Activated T-helper 1 cell treated with anti-CD3 and anti-CD28 coated beads, Interleukin-2, amount 50 U/mL, for 16 hours (primary cell): ENCODE data around the gene RPAP3.

Experiments used
- DNase-seq, 2 donors: peaks; one replicate each; pipeline ENCODE4 v3.0.0-alpha.2; 2020; ENCODE audit warnings: low read depth in 1 of 2, low spot score in 1 of 2

Gene RPAP3

DNA sequence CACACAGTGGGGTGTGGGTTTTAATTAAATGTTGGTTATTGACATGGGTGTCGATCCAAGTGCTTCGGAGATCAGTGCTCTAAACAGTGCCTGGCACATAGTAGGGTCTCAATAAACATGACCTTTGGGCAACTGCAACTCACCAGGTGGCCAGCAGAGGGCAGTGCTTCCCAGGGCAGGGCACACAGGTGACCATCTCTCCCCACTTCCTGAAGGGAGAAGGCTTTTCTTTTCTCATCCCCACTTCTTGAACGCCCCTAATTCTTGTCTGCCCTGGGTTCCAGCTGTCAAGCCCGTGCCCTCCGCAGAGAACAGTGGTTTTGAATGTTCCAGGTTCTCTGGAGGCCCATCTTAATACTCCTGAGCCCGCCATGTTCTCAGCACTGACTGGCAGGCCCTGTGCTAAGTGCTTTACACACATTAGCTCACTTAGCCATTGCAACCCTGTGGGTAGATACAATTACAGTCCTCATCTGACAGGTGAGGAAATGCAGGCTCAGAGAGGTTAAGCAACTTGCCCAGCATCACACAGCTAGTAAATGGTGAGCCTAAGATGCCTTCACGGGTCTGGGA lies 36.5 kb upstream of the RPAP3 start:
- peak; percentile 58 to 61 for DNase-seq

DNA sequence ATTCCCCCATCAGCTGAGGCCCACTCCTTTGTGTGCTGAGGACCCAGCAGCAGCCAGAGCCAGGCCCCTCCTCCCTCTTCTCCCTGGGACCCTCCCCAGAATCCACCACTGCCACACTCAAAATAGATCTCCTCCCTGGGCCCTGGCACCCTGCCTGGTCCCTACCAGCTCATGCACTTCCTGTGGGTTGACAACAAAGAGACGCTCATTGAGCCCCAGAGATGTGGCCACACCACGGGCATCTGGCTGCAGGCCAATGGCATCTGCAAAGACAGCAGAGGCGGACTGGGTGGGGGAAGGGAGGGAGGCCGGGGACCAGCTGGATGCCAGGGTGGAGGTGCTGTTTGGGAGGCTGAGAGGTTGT lies 35.5 kb upstream of the RPAP3 start:
- peak; percentile 43 to 65 for DNase-seq

DNA sequence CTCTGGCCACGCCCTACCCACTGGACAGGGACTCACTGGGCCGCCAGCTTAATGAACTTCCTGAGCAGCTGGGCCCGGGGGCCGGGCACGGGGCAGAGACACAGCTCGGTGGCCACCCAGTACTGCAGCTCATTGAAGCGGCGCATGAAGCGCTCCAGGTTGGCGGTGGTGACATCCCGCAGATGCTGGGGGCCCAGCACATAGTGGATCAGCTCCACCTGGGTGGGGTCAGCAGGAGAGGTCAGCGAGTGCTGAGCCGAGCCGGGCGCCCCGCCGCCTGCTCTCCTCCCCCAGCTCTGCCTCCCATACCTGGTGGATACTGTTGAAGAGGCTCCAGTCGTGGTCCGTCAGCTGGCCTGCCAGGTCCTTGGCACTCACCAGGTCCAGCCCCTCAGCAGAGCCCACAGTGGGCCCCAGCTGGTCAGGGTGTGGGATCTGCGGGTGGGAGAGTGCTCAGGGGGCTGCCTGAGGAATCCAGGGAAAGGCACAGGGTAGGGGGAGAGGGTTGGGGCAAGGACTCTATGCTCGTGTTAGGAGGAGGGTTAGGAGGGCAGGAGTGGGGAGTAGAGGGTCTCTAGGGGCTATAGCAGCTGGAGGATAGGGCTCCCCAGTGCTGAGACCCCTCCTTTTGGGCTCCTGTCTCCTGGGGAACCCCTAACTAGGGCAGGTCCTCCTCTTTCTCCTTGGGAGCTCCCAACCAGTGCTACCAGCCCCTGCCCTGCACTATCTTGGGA lies 34.9 kb upstream of the RPAP3 start:
- no peak for DNase-seq

DNA sequence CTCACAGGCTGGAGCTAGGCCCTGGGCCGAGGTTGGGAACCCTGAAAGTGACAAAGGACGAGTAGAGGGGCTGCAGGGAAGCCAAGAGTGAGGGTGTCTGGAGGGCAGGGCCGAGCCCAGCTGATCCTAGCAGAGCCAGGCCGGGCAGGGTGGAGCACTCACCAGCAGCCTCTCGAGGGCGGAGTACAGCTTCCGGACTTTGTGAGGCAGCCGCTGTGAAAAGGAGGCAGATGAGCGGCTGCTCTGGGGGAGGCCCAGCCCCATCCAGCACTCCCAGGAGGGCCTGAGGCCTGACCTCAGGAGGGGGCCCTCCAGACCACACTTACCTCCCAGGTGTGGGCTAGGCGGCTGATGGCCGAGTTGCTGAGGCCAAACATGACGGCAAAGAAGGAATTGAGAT lies 34.1 kb upstream of the RPAP3 start:
- no peak for DNase-seq

DNA sequence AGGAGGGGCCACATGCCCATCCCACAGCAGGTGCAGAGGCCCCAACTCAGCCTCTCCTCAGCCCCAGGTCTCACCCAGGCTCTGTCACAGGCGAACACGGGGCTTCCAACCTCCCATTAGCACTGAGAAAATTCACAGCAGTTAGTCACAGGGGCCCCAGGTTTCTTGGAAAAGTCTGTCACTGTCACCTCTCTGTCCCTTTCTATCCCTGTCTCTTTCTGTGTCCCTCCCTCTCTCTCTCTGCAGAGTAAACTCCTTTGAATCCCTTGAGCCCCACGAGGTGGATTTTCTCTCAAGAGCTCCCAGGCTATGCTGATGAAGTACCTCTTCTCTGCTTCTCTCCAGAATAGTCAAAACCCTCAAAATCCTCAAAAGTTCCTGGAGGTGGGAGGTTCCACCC lies 33.5 kb upstream of the RPAP3 start:
- DNase-seq = no peak

DNA sequence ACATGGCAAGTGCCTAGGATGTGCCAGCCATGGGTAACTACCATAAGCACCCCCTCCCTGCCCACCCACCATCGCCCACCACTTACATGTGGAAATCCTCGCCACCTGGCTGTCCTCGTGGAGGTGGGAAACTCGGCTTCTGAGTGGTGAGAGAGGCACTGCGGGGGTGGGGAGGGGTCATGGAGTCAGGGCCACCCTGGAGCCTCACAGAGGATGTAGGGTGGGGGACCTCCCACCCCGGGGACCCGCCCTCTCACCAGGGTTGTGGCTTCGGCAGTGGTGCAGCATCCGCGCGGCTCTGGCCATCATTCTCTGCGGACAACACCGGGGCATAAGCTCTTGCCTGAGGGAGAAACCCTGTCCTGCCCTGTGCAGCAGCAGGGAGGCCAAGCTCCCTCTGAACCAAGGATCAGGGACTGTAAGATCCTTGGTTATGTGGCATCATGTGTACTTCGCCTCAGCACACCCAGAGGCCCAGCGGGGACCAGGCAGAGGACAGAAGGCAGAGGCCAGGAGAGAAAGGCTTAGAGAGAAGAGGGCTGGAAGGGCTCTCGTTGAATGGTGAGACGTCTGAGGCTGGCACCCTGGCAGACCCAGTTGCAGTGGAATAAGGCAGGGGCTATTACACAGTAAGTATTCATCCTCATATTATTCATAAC lies 32.2 kb upstream of the RPAP3 start:
- DNase-seq = no peak

DNA sequence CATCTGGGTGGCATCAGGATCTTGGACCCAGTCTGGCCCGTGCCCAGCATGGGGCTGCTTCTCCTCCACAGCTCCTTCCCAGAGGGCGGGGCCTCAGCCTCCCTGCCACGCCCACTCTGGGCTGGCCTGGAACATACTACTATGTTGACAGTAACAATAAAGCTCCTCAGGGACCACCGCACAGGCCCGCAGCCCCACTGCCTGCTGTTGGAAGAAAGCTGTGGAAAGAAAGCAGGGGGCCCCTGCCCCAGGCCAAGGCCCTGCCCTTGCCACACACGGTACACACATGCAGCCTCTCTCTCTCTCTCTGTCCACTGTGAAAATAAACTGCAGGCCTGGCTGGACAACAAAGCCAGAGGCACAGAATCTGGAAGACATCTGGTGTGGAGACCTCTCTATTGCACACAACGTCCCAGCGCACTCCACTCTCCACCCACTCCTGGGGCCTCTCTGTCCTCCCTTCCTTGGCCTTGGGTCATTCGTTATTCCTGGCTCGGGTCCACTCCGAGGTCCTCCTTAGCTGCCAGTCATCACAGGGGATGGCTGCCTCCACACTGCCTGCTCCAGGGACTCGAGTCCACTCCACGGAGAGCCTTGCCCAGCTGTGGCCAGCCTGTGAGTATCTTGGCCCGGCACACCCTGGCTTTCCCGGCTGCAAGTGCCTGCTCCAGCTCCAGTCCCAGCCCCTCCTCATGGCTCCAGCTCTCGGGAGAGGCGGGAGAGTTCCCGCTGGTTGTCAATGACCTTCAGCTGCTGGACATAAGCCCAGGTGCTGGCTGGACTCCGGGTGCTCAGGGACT lies 31.2 kb upstream of the RPAP3 start:
- DNase-seq = no peak

DNA sequence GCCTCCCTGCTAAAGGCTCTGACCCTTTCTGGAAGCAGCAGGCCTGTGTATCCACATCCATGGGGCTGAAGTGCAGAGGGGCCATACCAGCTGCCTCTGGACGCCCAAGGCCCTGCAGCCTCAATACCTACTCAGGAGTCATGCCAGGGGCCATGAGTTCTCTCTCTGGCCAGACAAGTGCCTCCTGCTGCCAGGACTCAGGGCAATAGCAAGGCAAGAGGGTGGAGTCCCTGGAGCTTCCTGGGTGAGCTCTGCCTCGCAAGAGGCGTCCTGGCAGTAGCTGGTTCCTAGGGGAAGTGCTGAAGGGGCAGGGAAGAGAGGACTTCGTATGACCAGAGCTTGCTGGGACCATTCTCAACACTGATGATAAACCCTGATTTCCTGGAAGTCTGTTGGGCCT lies 30.4 kb upstream of the RPAP3 start:
- DNase-seq = no peak

DNA sequence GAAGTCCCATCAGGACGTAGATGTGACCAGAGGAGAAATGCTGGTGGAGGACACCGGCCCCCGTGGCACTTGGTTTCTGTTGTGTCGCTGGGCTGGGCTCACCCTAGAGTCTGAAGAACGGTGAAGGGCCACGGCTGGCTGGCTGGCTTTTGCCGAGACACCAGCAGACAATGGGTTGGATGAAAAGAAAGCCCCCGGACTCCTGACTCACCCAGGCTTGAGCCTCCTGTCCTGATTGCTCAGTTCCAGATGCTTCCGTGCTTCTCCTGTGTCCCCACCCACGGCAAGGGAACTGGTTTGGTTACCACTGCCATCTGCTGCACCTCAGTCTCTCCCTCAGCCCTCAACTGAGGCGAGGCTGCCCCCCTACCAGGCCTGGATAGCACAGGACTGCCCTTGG lies 29.8 kb upstream of the RPAP3 start:
- DNase-seq = no peak

DNA sequence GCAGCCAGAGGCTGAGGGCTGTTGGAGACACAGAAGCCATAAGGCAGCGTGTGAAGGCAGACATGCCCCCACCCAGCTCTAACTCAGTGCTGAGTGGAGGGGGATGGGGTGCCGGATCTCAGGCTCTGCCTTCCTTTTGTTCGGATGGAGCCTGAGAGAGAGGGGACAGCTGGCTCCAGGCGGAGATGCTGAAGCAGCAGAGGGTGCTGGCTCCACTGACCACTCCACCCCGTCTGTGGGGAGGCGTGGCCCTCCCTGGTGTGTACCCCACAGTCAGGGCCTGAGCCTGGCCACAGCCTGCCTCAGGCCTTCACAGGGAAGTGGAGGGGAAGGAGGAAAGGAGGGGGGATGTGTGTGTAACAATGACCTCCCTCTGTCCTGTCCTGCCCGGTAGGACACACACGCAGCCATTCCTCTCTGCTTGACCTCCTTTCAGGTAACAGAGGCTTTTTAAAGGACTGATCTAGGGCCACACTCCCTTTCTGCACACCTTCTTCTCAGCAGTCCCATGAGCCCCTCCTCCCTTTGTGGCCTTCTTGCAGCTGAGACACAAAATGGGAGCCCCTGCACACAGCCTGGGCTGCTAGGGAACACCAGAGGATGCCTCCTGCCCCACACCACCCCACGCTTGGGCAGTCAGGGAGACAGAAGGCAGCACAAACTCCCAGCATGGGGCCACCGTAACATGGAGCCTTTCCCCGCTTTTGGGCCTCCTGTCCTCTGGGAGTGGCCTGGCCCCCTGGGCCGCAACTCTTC lies 29.1 kb upstream of the RPAP3 start:
- no peak for DNase-seq

DNA sequence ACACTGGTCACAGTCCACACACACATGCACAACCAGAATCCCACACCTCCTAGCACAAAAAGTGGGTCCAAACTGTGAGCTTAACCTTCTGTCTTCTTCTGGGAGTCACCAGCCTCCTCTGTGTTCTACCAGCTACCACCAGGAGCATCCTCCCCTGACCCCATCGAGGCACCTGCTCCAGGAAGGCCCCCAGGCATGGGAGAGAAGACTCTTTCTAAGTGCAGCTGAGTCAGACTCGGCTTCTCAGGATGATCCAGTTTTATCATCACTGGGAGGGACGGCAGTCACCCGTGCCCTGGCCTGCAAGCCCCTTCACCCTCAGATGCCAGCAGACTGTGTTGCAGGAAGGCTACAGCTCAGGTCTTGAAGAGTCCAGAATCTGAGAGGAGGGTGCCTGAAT lies 27.3 kb upstream of the RPAP3 start:
- no peak for DNase-seq

DNA sequence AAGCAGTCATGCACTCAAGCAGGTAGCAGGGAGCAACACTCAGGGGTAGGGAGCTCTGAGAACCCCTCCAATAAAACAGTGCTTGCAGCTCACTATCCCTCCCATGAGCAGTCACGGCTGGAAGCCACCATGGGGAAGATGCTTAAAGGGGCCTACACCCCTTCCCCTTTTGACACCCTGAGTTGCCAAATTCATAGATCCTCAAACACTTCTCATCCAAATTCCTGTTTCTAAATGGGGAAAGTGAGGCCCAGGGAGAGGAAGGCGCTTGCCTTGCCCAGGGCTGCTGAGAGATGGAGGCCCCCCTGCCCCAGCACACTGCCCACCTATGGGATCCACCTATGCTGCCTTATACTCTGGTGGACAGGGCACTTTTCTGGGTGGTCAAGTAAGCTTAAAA lies 26.7 kb upstream of the RPAP3 start:
- DNase-seq = no peak

DNA sequence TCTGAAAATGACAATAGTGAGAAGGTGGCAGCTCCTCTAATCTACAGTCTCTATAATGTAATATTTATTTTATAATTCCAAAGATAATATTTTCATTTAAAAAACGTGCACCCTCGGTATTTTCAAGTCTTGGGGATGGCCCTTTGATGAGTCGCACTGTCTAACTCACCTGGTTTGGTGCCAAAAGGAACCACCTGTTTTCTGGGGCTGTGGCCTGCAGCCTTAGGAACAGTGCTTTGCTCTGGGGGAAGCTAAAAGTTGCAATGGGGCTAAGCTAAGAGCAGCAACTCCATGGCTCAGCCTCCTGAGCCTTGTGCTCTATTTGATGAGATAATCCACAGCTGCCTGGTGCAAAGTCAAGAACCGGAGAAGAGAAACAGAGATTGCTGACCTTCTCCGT lies 25.9 kb upstream of the RPAP3 start:
- no peak for DNase-seq

DNA sequence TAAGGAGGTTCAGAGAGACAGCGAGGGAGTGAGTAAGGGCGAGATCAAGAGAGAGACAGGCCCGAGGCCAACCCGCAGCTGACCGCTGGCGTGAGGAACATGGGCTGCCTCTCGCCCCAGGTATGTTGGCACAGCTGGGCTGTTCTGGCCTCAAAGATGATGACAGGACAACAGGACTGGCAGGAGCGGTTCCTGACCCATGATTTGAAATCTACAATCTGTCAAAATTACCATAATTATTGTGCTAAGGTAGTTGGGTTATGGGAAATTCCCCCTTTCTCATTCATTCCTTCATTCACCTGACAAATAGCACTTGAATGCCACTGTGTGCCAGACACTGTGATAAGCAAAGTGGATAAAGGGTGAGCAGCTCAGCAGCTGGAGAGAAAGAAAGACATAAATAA lies 24.5 kb upstream of the RPAP3 start:
- no peak for DNase-seq

DNA sequence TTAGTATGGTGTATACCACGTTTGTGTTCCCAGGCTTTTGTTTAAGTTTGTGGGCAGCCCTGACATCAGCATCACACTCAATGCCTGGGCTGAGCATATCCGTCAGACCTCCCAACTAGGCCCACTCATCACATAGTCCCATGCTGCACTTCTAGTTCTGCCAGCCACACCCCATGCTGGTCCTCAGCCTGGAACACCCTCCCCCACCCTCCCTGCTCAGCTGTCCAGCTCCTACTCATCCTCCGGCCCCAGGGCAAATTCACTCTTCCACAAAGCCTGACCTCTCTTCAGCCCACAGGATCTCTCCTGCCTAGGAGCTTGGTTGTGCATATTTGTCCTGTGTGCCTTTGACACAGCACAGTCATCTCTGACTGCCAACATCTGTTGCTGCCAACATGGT lies 23.4 kb upstream of the RPAP3 start:
- no peak for DNase-seq

DNA sequence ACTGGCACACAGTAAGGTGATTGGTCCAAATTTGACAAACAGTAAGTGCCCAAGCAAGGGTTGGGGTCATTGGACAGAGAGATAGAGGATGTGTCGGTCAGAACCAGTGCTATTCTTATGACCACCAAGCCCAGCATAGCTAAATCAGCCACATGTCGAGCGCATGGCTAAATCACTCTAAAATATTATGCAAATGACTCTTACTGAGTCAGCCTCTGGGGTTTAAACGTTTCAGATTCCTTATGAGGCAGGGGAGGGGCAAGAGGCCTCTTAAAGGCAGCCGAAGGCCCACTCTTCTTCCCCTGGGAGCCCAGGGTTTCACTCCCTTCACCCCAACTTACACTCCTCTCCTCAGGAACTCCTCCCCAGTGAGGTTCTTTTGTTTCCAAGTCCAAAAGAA lies 20.1 kb upstream of the RPAP3 start:
- no peak for DNase-seq

DNA sequence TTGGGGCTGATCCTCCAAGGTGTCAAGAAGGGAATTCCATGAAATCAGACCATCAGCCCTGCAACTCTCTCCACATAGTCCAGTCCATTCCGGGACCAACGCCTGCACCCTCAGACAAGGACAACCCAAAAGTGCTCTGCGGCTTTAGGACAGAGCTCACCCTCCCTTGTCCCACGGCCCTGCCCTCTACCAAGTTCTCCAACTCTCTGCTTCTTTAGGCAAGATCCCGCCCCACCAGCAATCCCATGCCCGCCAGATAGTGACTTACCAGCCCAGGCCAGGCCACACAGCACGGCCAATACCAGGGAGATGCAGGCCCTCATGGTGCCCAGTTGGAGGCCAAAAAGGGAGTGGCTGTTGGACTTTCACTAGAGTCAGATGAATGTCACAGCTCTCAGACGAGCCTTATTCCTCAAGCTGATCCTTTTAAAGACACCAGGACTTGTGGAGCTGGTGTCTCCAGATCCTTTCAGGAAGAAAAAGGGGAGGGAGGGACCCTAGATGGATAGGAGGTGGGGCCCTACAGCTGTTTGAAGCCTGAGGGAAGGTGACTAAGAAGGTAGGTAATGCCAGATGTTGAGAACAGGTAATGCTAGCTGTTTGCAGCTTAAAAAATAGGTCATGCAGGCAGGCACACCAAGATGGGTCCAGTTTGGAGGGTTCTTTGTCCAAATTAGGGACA lies 19.4 kb upstream of the RPAP3 start, which contains the start of gene ENDOU:
Gene ENDOU (minus strand): TSS at position 400 of the 682 bp plus-strand sequence. CDS start 77 bp downstream, at position 323.
- no peak for DNase-seq

DNA sequence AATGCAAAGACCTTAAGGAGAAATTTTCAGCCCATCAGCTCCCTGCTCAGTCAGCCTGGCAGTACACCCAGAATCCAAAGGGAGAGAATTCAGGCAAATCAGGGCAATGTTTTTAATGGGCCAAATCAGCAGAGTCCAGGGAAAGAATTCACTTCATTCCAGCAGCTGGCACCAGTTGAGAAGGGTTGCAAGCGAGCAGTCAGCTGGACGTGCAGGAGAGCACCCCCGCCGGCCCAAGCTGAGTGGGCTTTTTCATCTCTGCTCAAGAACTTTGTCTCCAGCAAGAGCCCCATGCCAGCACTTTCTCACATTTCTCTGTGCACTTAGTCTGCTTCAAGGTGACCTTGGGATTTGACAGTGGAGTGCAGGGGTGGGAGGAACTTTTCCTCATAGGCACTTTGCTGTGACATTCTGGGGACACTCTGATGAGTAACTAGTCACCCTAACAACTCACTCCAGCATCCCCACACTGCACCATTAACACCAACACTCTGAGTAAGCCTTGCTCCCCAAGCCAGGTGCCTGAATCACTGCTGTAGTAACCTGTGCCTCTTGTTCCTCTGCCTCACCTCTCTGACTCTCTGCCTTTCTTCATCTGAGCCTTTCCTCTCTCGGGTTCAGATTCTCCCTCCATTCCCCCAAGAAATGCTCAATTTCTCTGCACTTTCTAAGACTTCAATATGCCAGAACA lies 17.3 kb upstream of the RPAP3 start:
- no peak for DNase-seq

DNA sequence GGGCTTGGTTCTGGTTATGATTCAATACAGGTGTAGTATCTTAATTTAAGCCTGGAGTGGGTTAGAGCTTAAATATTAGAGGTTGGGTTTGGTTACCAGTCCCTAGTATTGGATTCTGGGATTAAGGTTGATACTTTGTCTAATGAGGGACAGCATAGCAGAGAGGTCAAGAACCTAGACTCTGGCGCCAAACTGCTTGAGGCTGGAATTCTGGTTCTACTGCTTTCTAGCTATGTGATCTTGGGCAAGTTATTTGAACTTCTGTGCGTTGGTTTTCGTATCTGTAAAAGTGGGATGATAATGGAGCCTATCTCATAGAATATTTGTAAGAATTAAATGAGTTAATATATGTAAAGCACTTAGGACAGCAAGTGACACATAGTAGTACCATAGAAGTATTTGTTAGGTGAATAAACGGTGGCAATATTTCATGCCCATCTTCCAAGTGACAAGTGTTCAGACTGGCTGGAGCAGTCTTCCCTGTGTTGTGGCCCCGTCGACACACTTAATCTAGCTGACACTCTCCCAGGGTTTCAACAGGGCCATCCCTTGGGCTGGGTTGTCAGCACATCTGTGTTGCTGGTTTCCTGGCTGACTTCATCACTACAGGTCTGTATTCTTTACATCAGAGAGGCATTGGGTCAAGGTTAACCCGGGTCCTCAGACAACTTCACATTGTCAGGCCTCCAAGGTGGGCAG lies 16.5 kb upstream of the RPAP3 start:
- no peak for DNase-seq
